Measurements from ENCODE around the gene MID1IP1. TPM values are rescaled to one million over a fixed set of nuclear protein-coding genes. Genes with fewer than 3 reads are reported as not detected.

The MID1IP1 gene
- total and polyA plus RNA-seq, 2 of the 8 experiments (the other 6 are each of a cell fraction or from before 2014, with no cell fraction given) = 118 to 128 TPM

DNA sequence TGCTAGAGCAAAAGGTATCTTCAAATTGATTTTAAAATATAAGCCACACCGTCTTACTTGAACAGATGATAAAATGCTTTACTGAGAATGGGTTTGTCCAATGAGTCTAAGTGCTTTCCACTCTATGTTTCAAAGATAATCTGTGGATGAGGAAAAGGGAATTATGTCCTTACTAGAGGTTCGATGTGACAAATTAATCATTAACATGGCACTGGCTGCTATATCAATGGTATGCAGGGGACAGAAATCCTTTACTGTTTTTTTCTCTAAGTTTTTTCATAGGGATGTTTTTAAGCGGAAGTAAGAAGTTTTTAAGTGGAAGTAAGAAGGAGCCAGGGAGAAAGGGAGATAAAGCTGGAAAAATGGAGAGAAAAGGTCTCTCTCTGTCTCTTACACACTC, 38.0 kb downstream of the MID1IP1 start:
- CTCF ChIA-PET (ENCODE audit: partially characterized antibody) = no interaction called here
- no peaks in the 10 kb centered on the region for H3K23me2 ChIP-seq (ENCODE audit: low read depth, low read length)
- H3K9ac ChIP-seq (replicated peaks in 1 of 4; ENCODE audit: extremely low read depth in 1 of 4, low read depth in 3 of 4, low read length in 3 of 4) = no peak overlapping the region
- no peaks in the 10 kb centered on the region for H4K20me1 ChIP-seq (replicated peaks in 1 of 2; ENCODE audit: control insufficient read depth in 1 of 2, insufficient read depth in 2 of 2, low read length in 2 of 2)
- H3K79me2 ChIP-seq (ENCODE audit: control insufficient read depth in 1 of 2, insufficient read depth in 2 of 2, low read length in 2 of 2) = no peaks in the 10 kb centered on the region
- no peak overlapping the region for H2AK5ac ChIP-seq (ENCODE audit: low read depth, low read length)
- no peak overlapping the region for H3K4me3 ChIP-seq (ENCODE audit: extremely low read depth in 1 of 4, insufficient read depth in 2 of 4, low read depth in 3 of 4, low read length in 4 of 4)
- no peak overlapping the region for H2BK120ac ChIP-seq (replicated peaks; ENCODE audit: low read depth, low read length)
- H3K23ac ChIP-seq (ENCODE audit: insufficient read length) = no peak overlapping the region
- H2BK20ac ChIP-seq (ENCODE audit: low read length) = no peak overlapping the region
- H3K27me3 ChIP-seq (replicated peaks in 1 of 4; ENCODE audit: control insufficient read depth in 3 of 4, extremely low read depth in 1 of 4, insufficient read depth in 3 of 4, low read length in 3 of 4) = no peaks in the 10 kb centered on the region
- POLR2A ChIA-PET (ENCODE audit: partially characterized antibody) = no interaction called here
- FAIRE-seq (no peak), DNase-seq (ENCODE audit: low read depth in 1 of 2, low spot score in 2 of 2) (no peak)
- H2BK15ac ChIP-seq (ENCODE audit: low read length) = no peak overlapping the region
- no peaks in the 10 kb centered on the region for H3K36me3 ChIP-seq (ENCODE audit: control insufficient read depth in 2 of 4, insufficient read depth in 4 of 4, low read length in 3 of 4)
- no peak overlapping the region for H3K14ac ChIP-seq (ENCODE audit: insufficient read length)
- no peak overlapping the region for H2BK12ac ChIP-seq (ENCODE audit: low read depth, low read length)
- H4K8ac ChIP-seq (ENCODE audit: extremely low read depth, insufficient read depth, low read length) = no peak overlapping the region
- H3K27ac ChIP-seq (ENCODE audit: low read depth, low read length) = no peak overlapping the region
- no peak overlapping the region for H2AFZ ChIP-seq (ENCODE audit: low read length)
- H2BK5ac ChIP-seq (ENCODE audit: low read depth, low read length) = no peak overlapping the region
- H3K79me1 ChIP-seq (ENCODE audit: low read depth, low read length) = no peaks in the 10 kb centered on the region
- peaks cover 0 to 4% (median 0%) of the 10 kb centered on the region in 4 experiments; a peak in 1 of 7 replicates for H3K4me1 ChIP-seq (replicated peaks in 1 of 4; ENCODE audit: control insufficient read depth in 3 of 4, insufficient read depth in 4 of 4, low read length in 3 of 4)
- no peak overlapping the region for H3K4ac ChIP-seq (replicated peaks; ENCODE audit: insufficient read length, low read depth, low read length)
- no peak overlapping the region for H4K91ac ChIP-seq (replicated peaks; ENCODE audit: insufficient read length, low read length)
- no peak overlapping the region for H4K5ac ChIP-seq (ENCODE audit: insufficient read length, low read depth, low read length)
- 100% methylated on average over 3 of the region's 3 CpGs; no CpG with 5 or more reads in 1 of the 2 experiments for WGBS, 2 experiments (ENCODE audit: extremely low coverage in 1 of 2, insufficient coverage in 1 of 2, insufficient read length in 1 of 2, insufficient replicate concordance in 2 of 2, low coverage in 1 of 2, low lambda C conversion rate in 2 of 2, missing lambda C conversion rate in 1 of 2)
- H3K18ac ChIP-seq (ENCODE audit: extremely low read depth, low read length) = no peak overlapping the region
- no peak overlapping the region for H3K56ac ChIP-seq (replicated peaks; ENCODE audit: insufficient read length, low read depth, low read length)
- no peaks in the 10 kb centered on the region for H3K9me3 ChIP-seq (ENCODE audit: insufficient read depth in 2 of 2, low read depth in 1 of 2, low read length in 1 of 2)
- no peak overlapping the region for H3K4me2 ChIP-seq (ENCODE audit: insufficient read depth in 1 of 2, low read depth in 2 of 2, low read length in 2 of 2)
- TF ChIP-seq CREB1 (IDR thresholded peaks at IDR 0.05) (no peak), SP4 (IDR thresholded peaks at IDR 0.05; ENCODE audit: low read length) (no peak), NRF1 (IDR thresholded peaks at IDR 0.05; ENCODE audit: low read depth, low read length) (no peak), KDM4A (IDR thresholded peaks at IDR 0.05; ENCODE audit: low read depth, low read length, severe bottlenecking) (no peak), TAF1 (IDR thresholded peaks at IDR 0.05; ENCODE audit: low read depth, low read length) (no peak), SP2 (IDR thresholded peaks at IDR 0.05; ENCODE audit: low read length) (no peak), SP1 (IDR thresholded peaks at IDR 0.05; ENCODE audit: low read depth, low read length) (no peak), CHD1 (IDR thresholded peaks at IDR 0.05; ENCODE audit: low read depth, low read length) (no peak), TEAD4 (IDR thresholded peaks at IDR 0.05; ENCODE audit: low read depth, low read length) (no peak), NANOG (IDR thresholded peaks at IDR 0.05; ENCODE audit: insufficient read depth, low read depth, low read length, poor library complexity, severe bottlenecking) (no peak), YY1 (IDR thresholded peaks at IDR 0.05; ENCODE audit: low read depth, low read length) (no peak)
- TF ChIP-seq, protein P1, sequence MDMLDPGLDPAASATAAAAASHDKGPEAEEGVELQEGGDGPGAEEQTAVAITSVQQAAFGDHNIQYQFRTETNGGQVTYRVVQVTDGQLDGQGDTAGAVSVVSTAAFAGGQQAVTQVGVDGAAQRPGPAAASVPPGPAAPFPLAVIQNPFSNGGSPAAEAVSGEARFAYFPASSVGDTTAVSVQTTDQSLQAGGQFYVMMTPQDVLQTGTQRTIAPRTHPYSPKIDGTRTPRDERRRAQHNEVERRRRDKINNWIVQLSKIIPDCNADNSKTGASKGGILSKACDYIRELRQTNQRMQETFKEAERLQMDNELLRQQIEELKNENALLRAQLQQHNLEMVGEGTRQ (IDR thresholded peaks at IDR 0.05; ENCODE audit: low read length) = no peak
- TF ChIP-seq, protein P2, sequence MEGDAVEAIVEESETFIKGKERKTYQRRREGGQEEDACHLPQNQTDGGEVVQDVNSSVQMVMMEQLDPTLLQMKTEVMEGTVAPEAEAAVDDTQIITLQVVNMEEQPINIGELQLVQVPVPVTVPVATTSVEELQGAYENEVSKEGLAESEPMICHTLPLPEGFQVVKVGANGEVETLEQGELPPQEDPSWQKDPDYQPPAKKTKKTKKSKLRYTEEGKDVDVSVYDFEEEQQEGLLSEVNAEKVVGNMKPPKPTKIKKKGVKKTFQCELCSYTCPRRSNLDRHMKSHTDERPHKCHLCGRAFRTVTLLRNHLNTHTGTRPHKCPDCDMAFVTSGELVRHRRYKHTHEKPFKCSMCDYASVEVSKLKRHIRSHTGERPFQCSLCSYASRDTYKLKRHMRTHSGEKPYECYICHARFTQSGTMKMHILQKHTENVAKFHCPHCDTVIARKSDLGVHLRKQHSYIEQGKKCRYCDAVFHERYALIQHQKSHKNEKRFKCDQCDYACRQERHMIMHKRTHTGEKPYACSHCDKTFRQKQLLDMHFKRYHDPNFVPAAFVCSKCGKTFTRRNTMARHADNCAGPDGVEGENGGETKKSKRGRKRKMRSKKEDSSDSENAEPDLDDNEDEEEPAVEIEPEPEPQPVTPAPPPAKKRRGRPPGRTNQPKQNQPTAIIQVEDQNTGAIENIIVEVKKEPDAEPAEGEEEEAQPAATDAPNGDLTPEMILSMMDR (IDR thresholded peaks at IDR 0.05; ENCODE audit: control extremely low read depth in 1 of 3, insufficient read depth in 1 of 3, low read depth in 1 of 3, low read length in 3 of 3) = no peak
